Hematopoietic multipotent progenitor cell treated with erythropoietin and hydrocortisone succinate and interleukin-3 and kit ligand, for 4 days (in vitro differentiated cells): ENCODE data around the gene CEP68.
"Not testable (repeated sequence)": the region's sequence is repeated elsewhere in the genome, so short reads cannot be mapped to it uniquely, and the experiment has no call there.

Experiments
- DNase-seq: peaks from one replicate; pipeline ENCODE4 v3.0.0-alpha.2; 2015

CEP68 gene

GRCh38 chr2:65056215-65057053, at the start of gene CEP68:
CEP68 (plus strand) TSS chr2:65056416; CDS start chr2:65069445, 13,029 bp downstream.
- DNase-seq, result peak; percentile 99

GRCh38 chr2:65013776-65014175, 42.4 kb upstream of the CEP68 start:
- no peak for DNase-seq

GRCh38 chr2:65015731-65016130, 40.5 kb upstream of the CEP68 start:
- DNase-seq, result no peak

- DNase-seq, result no peak
Observed at GRCh38 chr2:65016789-65017188, 39.4 kb upstream of the CEP68 start.

- DNase-seq, result peak; percentile 85
Observed at GRCh38 chr2:65017335-65017734, 38.9 kb upstream of the CEP68 start.

- peak; percentile 90 for DNase-seq
Observed at GRCh38 chr2:65018141-65018582, 38.1 kb upstream of the CEP68 start.

GRCh38 chr2:65019010-65019409, 37.2 kb upstream of the CEP68 start:
- no peak for DNase-seq

- no peak for DNase-seq
Observed at GRCh38 chr2:65019675-65020195, 36.5 kb upstream of the CEP68 start.

GRCh38 chr2:65020251-65020650, 36.0 kb upstream of the CEP68 start:
- DNase-seq, result not testable (repeated sequence)

- DNase-seq, result no peak
Observed at GRCh38 chr2:65020943-65021528, 35.2 kb upstream of the CEP68 start.

GRCh38 chr2:65021709-65022108, 34.5 kb upstream of the CEP68 start:
- DNase-seq, result peak; percentile 85

- no peak for DNase-seq
Observed at GRCh38 chr2:65022189-65022588, 34.0 kb upstream of the CEP68 start.

GRCh38 chr2:65023742-65024141, 32.5 kb upstream of the CEP68 start:
- DNase-seq, result no peak

- no peak for DNase-seq
Observed at GRCh38 chr2:65024149-65024829, 31.9 kb upstream of the CEP68 start.

GRCh38 chr2:65025453-65026123, 30.6 kb upstream of the CEP68 start:
- DNase-seq, result peak; percentile 68

GRCh38 chr2:65026154-65026553, 30.1 kb upstream of the CEP68 start:
- DNase-seq, result no peak

GRCh38 chr2:65026704-65027464, 29.3 kb upstream of the CEP68 start:
- DNase-seq, result no peak

GRCh38 chr2:65027616-65028244, 28.5 kb upstream of the CEP68 start:
- DNase-seq, result no peak

- DNase-seq, result no peak
Observed at GRCh38 chr2:65030476-65031332, 25.5 kb upstream of the CEP68 start.

- DNase-seq, result peak; percentile 60
Observed at GRCh38 chr2:65031341-65032018, 24.7 kb upstream of the CEP68 start.
